Activated B cell treated with CpG ODN at 0.5 μM for 24 hours (primary cell): Measurements from ENCODE around the gene TM4SF20. TPM values are rescaled to one million over a fixed set of nuclear protein-coding genes. Genes with fewer than 3 reads are reported as not detected.

ENCODE experiments used
- ATAC-seq: fragments of 200-7000 bp; cut with Tn5 transposase; one replicate; pipeline ENCODE4 v1.10.0; 2021; ENCODE audit warnings: low read depth, mild to moderate bottlenecking, moderate library complexity
- CTCF ChIA-PET: fragments of 350-600 bp; sonication (Branson Sonifier 250); formaldehyde crosslinking; loops from one replicate; lab custom pipeline; 2021; ENCODE audit warnings: antibody characterized with exemption; lab: Charles Lee
- POLR2A ChIA-PET: fragments of 350-600 bp; sonication (Branson Sonifier 250); formaldehyde crosslinking; loops from one replicate; lab custom pipeline; 2021; ENCODE audit warnings: antibody characterized with exemption; lab: Charles Lee
- DNase-seq: peaks from one replicate; pipeline ENCODE4 v3.0.0; 2022
- H3K27ac Mint-ChIP-seq: one replicate; pipeline ENCODE4 v1.8.0; 2020; ENCODE audit warnings: mixed read lengths
- H3K27me3 Mint-ChIP-seq: one replicate; pipeline ENCODE4 v1.8.0; 2021; ENCODE audit warnings: mixed read lengths
- H3K36me3 Mint-ChIP-seq: one replicate; pipeline ENCODE4 v1.8.0; 2021; ENCODE audit warnings: low read depth, mixed read lengths
- H3K4me1 Mint-ChIP-seq: one replicate; pipeline ENCODE4 v1.8.0; 2021; ENCODE audit warnings: mixed read lengths
- H3K4me3 Mint-ChIP-seq: one replicate; pipeline ENCODE4 v1.8.0; 2020; ENCODE audit warnings: mild to moderate bottlenecking, mixed read lengths
- H3K9me3 Mint-ChIP-seq: one replicate; pipeline ENCODE4 v1.8.0; 2020; ENCODE audit warnings: mixed read lengths
- CTCF ChIP-seq: fragments of 200-600 bp; IDR thresholded peaks from one replicate; pipeline ENCODE4 v1.8.0; 2022; ENCODE audit warnings: antibody characterized with exemption, mild to moderate bottlenecking
- intact Hi-C: fragments of 100-400 bp; cut with micrococcal nuclease; formaldehyde crosslinking; loops from one replicate; pipeline ENCODE4 v1.15.1; 2024
- total RNA-seq: library from RNA; stranded (reverse); gene quantifications from 2 replicates; pipeline ENCODE4 v1.2.3, GENCODE V29; 2022

The TM4SF20 gene
- total RNA-seq, 1 donor from 2014 or later, result not detected

GRCh38 chr2:227398684-227399670 lies 19.9 kb upstream of the TM4SF20 start:
- H3K4me3 Mint-ChIP-seq, result no peak overlapping the region
- TF ChIP-seq CTCF, result no peak
- DNase-seq (no peak), ATAC-seq (no peak)
- no peaks in the 10 kb centered on the region for H3K36me3 Mint-ChIP-seq
- peaks cover 28% of the 10 kb centered on the region for H3K4me1 Mint-ChIP-seq
- intact Hi-C loops, result no loop called here
- ChIA-PET CTCF (no interaction called here), POLR2A (interaction anchor here (0.8 to 1.1 kb wide), 2 partner anchors 12 to 23 kb away, joined by 3 read pairs; no protein-coding TSS in a partner anchor)
- no peaks in the 10 kb centered on the region for H3K27me3 Mint-ChIP-seq
- no peaks in the 10 kb centered on the region for H3K9me3 Mint-ChIP-seq
- no peak overlapping the region for H3K27ac Mint-ChIP-seq

GRCh38 chr2:227397562-227397961 lies 18.5 kb upstream of the TM4SF20 start:
- DNase-seq (no peak), ATAC-seq (no peak)
- H3K27me3 Mint-ChIP-seq, result no peaks in the 10 kb centered on the region
- H3K4me3 Mint-ChIP-seq, result no peak overlapping the region
- intact Hi-C loops, result no loop called here
- H3K36me3 Mint-ChIP-seq, result no peaks in the 10 kb centered on the region
- ChIA-PET POLR2A (interaction anchor here (0.9 kb wide), 1 partner anchor 12 kb away, joined by 5 read pairs; no protein-coding TSS in a partner anchor), CTCF (no interaction called here)
- TF ChIP-seq CTCF, result no peak
- no peak overlapping the region for H3K27ac Mint-ChIP-seq
- peaks cover 34% of the 10 kb centered on the region for H3K4me1 Mint-ChIP-seq
- H3K9me3 Mint-ChIP-seq, result no peaks in the 10 kb centered on the region

GRCh38 chr2:227395556-227395955 lies 16.4 kb upstream of the TM4SF20 start:
- no peaks in the 10 kb centered on the region for H3K36me3 Mint-ChIP-seq
- H3K9me3 Mint-ChIP-seq, result no peaks in the 10 kb centered on the region
- ChIA-PET CTCF (no interaction called here), POLR2A (interaction anchor here (0.5 kb wide), 1 partner anchor 77 kb away, joined by 4 read pairs; no protein-coding TSS in a partner anchor)
- no peak for TF ChIP-seq CTCF
- DNase-seq (no peak), ATAC-seq (no peak)
- H3K4me1 Mint-ChIP-seq, result peaks cover 34% of the 10 kb centered on the region
- intact Hi-C loops, result no loop called here
- no peak overlapping the region for H3K4me3 Mint-ChIP-seq
- H3K27me3 Mint-ChIP-seq, result no peaks in the 10 kb centered on the region
- H3K27ac Mint-ChIP-seq, result no peak overlapping the region

GRCh38 chr2:227394401-227394800 lies 15.3 kb upstream of the TM4SF20 start:
- ATAC-seq (no peak), DNase-seq (no peak)
- intact Hi-C loops, result no loop called here
- H3K4me1 Mint-ChIP-seq, result peaks cover 34% of the 10 kb centered on the region
- no peak overlapping the region for H3K27ac Mint-ChIP-seq
- no peak overlapping the region for H3K4me3 Mint-ChIP-seq
- POLR2A ChIA-PET, result interaction anchor here (0.6 to 0.9 kb wide), 2 partner anchors 8 to 16 kb away, joined by 4 to 9 read pairs; no protein-coding TSS in a partner anchor
- CTCF ChIA-PET, result no interaction called here
- no peaks in the 10 kb centered on the region for H3K27me3 Mint-ChIP-seq
- H3K36me3 Mint-ChIP-seq, result no peaks in the 10 kb centered on the region
- no peaks in the 10 kb centered on the region for H3K9me3 Mint-ChIP-seq
- TF ChIP-seq CTCF, result no peak
